Measurements from ENCODE around the gene DNAH17.

DNAH17 gene

DNA sequence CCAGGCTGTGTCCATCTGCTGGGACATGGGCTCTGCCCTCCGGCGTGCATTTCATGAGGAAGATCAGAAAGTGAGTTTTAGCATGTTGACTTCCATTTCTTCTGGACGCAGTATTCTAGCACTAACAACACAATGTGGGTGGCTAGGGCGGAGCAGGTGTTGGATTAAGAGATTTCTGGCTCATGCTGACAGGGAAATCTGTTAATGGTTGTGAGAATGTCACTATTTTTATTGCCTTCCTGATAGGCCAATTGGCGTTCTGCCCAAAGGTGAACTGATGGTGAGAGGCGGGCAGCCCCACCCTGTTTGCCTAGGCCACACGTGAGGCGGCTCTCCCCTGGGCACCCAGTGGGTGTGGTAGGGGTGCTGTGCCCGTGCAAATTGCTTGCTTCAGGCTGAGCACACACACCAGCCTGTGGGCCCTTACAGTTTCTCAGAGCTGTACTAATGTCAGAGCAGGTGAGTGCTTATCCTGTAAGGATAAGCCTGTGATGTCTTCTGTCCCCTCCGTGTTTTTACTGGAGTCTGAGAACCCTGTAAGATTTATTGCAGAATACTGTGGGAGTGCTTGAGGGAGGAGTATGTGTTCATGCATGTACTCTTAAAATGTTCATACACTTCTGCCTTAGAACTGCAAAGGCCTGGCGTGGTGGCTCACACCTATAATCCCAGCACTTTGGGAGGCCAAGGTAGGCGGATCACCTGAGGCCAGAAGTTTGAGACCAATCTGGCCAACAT, 167.8 kb downstream of the DNAH17 start:
- DNase-seq, result no peak

DNA sequence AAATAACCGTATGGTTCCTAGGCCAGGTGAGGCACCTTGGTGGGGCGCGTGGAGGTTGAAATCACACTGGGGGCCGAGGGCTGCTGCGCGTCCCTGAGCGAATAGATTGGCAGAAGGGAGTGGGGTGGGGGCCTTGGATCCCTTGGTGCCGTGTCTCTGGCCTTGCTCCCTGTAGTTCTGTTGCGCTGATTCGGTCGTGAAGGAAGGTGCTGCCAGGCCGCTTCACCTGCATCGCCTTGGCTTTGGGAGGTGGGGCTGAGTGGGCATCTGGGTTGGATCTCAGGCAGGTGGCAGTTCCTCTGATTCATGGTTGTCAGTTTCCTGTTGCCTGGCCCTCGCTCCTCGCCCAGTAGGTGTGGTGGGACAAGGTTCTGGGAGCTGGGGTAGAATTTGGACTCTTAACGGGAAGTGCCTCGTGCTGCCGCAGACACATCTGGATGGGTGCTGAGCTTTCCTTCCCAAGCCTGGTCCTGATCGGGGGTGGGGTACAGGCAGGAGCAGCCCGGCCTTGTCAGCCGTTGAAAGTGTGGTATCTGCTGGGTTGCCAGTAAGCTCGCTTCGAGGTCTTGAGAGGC, 168.6 kb downstream of the DNAH17 start:
- no peak for DNase-seq

DNA sequence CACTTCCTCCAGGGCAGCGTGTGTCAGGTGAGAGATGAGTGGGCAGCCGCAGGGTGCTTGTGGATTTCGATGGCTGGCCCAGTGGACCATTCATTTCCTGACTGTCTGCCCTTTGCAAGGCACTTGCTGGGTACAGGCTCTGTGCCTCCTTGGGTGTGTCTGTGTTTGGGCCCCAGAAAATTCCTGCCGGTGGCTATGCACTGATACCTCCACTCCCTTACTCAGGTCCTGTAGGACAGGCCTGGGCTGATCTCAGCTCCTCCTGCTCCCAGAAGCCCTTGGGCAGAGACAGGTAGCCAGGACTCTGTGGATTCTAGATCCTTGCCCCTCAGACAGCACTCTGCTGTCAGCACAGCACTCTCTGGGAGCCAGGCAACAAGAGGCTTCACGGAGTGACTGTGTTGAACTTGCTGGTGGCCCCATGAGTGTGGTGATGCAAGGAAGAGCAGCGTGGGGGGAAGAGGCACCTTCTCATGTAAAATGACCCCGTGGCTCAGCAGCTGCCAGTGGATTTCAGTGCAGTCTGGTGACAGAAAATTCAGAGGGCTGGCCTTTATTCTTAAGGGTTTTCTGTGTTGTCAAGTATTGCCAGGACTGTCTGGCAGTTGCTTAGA, 169.7 kb downstream of the DNAH17 start:
- DNase-seq, result no peak

DNA sequence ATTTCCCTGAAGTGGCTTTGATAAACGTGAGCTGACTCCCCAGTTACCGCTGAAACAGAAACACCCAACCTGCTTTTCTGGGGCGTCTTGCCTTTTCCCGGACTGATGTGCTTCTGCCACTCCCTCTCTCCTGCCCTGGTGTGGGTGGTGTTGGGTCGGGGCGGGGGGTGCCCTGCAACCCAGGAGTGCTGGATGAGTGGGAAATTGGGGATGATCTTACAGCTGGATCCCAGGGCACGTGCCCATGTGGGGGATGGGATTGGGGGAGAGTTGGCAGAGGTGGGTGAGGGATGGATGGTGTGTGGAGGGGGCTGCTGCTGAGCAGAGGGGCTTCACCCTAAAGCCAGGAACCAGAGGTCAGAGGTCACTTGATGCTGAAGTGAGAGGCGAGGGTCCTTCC, 170.3 kb downstream of the DNAH17 start:
- no peak for DNase-seq

DNA sequence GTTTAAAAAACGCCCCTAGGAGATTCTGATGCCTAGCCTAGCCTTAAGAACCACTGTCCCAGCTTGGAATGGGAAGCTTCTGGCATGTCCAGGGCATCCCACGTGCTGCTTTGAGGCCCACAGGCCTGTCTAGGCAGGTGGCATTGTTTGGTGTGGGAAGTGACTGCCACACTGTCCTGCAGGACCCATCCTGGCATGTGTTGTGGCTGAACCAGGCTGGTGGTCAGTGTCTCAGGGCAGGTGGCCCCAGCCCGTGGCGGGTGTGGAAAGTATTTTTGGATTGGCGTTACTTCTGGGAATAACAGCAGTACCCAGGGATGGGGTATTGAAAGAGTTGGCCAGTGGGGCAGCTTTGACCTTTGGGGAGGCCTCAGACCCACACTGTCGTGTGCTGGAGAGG, 170.8 kb downstream of the DNAH17 start:
- no peak for DNase-seq

DNA sequence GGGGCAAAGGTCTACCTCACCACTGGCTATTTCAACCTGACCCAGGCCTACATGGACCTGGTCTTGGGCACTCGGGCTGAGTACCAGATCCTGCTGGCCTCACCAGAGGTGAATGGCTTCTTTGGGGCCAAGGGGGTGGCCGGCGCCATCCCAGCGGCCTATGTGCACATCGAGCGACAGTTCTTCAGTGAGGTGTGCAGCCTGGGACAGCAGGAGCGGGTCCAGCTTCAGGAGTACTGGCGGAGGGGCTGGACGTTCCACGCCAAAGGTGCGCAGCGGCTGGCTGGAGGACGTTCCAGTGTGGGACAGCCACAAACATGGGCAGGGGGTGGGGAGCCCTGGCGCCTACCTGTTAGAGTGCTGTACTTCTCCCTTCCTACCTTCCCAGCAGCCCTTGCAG, 173.4 kb downstream of the DNAH17 start:
- no peak for DNase-seq

DNA sequence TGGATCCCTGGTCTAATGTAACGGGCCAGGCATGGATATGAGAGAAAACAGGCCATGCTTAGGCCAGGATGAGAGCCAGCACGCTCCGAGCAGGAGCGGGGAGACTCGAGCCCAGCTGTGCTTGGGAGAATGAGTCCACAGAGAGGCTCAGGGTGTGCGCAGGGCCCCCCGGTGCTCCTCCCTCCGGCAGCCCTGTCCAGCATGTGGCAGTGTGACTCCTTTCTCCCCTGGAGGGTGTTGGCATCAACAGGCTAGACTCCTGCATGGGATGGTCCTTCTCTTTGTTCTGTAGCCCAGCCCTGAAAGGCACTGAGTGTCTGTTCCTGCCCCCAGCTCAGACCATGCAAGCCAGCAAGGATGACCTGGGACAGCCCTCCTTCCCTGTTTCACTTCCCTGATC, 175.3 kb downstream of the DNAH17 start:
- DNase-seq, result no peak

DNA sequence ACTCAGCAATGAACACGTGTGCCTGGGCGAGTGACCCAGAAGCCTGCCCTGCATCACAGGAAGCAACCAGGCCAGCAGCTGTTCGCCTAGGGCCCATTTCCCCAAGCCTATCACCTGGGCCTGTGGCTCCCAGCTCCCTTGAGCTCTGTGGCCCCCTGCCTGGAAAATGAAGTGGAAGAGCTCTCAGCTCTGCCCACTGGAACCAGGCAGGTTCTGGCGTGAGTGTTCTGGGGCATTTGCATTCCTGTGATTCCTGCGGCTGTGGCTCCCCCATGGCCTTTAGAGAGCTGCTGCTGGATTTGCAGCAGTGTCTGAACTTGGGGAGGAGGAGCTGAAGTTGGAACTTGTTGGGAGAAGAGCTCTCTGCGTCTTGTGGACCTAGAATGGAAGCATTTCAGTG, 175.9 kb downstream of the DNAH17 start:
- DNase-seq, result no peak

DNA sequence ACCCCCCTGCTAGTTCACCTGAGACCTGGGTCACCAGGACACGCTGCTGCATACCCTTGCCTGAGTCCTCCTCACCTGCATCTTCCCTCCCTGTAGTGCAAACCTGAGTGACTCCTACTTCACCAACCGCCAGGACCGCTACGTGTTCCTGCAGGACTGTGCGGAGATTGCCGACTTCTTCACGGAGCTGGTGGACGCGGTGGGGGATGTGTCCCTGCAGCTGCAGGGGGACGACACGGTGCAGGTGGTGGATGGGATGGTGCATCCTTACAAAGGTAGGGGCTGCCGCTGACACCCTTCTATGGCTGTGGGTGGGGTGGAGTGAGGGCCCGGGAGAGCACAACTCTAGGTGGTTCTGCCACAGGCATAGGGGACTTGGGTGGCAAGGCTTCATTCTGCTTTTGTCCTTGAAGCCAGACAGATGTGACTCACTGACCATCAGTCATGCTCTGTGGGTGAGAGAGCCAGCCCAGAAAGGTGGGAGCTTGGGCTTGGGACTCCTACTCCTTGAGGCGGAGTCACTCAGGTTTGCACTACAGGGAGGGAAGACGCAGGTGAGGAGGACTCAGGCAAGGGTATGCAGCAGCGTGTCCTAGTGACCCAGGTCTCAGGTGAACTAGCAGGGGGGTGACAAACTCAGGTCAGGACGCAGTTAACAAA, 176.5 kb downstream of the DNAH17 start:
- no peak for DNase-seq

DNA sequence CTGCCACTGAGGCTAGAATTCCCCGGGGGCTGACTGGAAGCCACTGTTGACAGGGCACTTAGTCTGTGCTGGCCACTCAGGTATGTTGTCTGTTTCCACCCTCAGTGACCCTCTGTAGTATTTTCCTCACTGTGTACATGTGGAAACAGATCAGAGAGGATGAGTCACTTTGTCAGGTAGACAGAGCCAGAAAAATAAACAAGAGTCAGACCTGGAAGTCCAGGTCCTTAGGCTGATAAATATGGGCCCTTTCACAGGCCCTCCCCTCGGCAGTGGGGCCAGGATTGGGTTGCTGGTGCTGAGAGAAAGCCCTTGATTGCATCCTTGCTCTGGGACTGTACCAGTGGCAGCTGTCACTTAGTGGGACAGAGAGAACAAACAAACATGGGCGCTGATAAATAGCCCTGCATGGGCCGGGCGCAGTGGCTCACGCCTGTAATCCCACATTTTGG, 177.5 kb downstream of the DNAH17 start:
- no peak for DNase-seq

DNA sequence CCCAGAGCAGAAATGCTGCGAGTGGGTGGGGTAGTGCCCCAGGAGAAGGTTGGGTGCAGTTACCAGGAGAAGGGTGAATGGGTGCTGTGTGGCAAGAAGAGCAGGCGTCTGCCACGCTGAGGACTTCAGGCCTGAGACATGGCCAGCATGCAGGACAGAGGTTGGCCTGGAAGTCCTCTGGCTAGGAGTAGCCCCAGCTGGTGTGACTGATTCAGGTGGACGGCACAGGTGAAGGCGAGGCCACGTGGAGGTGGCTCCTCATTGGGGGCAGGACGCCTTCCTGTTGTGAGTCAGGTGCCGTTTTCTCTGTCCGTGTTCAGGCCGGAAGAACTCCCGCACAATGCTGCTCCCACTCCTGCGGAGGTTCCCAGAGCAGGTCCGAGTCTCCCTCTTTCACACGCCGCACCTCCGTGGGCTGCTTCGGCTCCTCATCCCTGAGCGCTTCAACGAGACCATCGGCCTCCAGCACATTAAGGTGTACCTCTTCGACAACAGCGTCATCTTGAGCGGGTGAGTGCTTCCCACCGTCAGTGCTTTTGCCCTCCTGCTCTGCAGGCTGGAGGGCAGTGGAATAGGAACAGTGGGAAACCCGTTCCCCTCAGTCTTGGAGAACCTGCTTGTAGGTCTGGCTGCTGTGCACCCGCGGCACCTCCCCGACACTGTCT, 178.0 kb downstream of the DNAH17 start:
- no peak for DNase-seq

DNA sequence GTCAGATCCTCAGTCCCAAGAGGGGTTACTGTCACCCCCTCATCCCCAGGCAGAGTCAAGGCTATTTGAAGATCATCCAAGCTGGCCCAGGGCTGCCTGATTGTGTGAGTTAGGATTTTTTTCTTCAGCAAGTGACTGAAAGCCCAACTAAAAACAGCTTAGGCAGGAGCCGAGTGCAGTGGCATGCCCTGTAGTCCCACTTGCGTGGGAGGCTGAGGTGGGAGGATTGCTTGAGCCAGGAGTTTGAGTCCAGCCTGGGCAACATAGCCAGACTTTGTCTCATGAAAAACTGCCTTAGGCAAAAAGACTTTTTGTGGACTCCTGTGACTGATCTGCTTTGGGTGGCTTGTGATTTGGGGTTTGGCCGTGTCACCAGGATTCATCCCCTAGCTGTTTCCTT, 178.8 kb downstream of the DNAH17 start:
- no peak for DNase-seq

DNA sequence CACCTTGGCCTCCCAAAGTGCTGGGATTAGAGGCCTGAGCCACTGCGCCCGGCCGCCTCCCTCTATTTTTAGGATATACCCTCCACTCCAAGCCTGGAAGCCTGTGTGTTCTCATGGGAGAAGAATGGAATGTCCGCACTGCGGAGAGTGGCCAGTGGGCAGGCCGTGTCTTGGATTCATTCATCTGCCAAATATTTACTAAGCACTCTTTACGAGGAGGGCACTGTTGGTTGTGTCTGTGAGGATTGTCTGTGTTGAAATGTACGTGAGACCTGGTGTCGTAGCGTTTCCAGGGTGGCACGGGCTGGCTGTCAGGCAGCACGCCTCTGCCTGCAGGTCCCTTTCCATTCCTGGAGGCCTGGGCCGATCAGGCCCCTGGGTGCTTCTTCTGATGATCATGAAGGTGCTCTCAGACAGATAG, 179.5 kb downstream of the DNAH17 start:
- no peak for DNase-seq

DNA sequence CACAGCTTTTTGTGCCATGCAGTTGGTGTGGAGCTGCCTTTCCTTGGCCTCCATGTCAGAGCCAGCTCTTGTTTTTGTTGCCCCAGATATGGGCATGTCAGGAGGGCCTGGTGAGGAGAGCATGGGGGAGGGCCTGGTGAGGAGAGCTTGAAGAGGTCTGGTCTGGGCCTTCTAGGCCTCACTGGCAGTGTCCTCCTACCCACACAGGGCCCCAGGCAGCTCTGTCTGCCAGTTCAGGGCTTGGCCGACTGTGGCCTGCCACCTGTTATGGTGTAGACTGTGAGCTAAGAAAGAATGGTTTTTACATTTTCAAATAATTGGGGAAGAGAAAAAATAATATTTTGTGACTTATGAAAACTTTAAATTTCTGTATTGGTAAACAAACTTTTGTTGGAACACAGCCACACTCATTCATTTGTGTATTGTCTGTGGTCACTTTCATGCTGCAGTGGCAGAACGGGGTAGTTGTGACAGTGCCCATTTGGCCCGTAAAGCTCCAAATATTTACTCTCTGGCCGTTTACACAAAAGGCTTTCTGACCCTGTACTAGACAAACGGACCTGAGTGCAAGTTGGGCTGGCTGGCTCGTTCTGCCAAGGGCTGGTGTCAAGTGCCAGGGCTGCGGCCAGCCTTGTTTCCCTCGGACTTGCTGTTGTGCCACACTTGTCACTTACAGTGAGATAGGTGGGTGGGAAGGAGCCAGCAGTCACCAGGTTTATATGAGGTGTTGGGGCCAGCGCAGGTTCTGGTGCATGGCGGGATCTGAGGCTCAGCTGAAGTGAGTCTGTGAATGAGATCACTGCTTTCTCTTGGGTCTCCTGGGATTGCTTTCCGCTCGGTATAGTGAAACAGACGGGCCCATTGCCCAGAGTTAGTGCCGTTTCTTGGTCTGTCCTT, 180.5 kb downstream of the DNAH17 start:
- DNase-seq, result no peak

DNA sequence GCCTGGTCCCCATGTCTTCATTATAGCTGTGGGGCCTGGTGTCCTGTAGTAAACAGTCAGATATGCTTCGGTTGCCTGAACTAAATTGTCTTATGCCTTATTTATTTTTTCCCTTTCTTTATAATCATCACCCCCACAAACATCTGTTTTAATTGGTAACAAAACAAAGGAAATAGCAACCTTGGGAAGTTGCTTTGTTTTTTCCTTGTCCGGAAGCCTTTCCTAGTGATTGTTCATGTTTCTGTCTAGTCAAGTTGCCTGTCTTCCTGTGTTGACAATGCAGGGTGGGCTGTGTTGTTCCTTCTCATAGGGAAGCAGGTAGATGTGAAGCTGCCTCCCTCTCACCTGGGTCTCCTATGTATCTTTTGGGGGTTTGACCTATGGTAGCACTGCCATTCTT, 182.0 kb downstream of the DNAH17 start:
- DNase-seq, result no peak

DNA sequence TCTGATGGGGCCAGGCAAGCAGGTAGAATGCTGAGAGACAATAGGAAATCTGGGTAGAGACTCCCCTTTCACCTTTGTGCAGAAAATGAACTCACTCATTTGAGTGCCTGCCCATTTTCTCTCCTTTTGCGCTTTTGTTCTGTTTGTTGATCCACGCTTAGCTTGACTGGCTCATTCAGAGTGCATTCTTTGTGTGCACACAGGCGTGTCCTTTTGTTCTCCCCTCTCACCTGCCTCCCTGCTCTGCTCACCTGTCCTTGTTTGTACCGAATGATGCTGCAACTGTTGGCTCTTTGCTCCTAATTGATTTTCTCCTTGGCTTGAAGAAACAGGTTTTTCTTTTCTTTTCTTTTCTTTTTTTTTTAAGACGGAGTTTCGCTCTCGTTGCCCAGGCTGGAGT, 183.0 kb downstream of the DNAH17 start:
- no peak for DNase-seq

DNA sequence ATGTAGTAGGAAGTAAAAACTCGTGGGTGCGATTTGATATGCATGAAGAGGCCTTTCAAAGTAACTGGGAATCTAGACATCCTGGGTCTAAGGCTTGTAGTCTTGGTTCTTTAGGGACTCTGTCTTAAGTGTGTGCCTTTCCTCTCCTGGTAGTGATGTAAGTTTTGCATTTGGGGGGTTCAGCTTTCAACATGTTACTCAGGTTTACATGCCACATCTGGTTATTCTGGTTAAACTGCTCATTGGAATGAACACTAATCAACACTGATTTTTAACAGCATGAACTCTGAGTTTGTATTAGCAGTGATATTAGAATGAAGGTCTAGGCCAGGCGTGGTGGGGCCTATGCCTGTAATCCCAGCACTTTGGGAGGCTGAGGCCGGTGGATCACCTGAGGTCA, 183.6 kb downstream of the DNAH17 start:
- no peak for DNase-seq

DNA sequence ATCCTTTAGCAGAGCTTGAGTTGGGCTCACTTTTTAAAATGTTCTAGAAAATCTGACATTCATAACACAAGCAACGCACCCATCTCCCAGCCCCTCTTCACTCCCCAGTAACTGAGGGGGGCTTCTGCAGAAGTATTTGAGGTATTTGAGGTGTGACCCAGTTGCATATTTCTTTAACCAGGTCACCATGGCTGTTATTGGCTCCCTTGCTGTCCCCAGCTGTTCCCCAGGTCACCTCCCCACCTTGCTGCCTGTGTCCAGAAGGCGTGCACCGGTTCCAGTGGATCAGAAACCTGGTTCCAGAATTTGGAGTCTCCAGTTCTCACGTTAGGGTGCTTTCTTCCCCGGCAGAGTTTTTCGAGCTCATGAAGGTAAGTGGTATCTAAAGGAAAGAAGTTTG, 184.9 kb downstream of the DNAH17 start:
- no peak for DNase-seq

DNA sequence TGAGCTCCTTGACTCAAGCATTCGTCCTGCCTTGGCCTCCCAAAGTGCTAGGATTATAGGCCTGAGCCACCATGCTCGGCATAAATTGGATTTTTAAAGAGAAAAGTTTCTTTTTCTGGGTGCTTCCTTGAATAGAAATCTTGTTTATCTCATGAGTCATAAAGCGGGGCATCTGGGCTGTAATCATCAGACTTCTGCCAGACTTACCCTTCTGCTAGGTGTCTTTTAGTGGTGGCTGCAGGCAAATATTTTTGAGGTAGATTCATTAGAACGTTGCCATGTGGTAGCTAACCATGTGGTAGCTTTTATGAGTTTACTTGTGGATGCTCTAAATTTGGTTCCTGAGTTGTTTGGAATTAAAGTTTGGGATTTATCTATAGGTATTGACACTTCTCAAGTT, 185.4 kb downstream of the DNAH17 start:
- DNase-seq, result no peak

DNA sequence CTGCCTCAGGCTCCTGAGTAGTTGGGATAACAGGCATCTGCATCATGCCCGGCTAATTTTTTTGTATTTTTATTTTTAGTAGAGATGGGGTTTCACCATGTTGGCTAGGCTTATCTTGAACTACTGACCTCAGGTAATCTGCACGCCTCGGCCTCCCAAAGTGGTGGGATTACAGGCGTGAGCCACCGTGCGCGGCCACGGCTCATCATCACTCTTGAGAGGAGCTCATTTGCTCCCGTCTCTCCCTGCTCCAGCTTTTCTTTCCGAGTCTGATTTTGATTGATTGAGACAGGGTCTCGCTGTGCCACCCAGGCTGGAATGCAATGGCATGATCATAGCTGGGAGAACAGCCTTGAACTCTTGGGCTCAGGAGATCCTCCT, 186.2 kb downstream of the DNAH17 start:
- DNase-seq, result no peak

DNA sequence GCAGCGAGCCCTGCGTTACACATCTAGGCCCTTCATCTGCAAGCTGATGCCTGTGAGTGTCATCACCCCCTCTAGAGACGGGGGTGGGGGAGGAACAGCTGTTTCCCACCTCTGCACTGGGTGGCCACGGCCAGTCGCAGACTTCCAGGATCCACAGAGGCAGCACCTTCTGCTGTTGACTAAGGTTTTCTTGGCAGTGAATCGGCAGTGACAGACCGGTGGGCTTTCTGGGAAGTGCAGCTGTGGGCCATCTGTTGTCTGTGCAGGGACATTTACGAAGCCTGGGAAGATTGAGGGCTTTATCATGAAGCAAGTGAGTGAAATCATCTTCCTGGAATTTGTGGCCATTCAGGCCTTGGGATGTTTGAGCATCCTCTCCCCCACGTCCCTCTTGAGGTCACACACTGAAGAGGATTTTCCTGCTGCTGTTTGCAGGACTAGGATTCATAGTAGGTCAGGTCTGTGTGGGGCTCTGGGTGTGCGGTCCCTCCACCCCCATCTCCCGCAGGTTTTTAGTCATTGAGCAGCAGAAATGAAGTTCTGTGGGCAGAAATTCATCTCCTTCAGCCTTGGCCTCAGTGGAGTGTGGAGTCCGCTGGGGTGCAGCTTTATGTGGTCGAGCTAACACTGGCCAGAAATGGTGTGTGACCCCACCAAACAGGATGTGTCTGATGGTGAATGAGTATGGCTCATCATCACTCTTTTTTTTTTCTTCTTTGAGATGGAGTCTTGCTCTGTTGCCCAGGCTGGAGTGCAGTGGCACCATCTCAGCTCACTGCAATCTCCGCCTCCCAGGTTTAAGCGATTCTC, 186.8 kb downstream of the DNAH17 start:
- DNase-seq, result no peak

Data from activated T-cell treated with anti-CD3 and anti-CD28 coated beads for 4 hours (primary cell).